ENCODE data around the gene KRTAP5-7. TPM values are rescaled to one million over a fixed set of nuclear protein-coding genes. Genes with fewer than 3 reads are reported as not detected.

KRTAP5-7 gene
- total and polyA plus RNA-seq, 5 donors from 2014 or later, result not detected

- no peak for DNase-seq
Observed at GRCh38 chr11:71490731-71491390, 36.2 kb upstream of the KRTAP5-7 start.

DNA sequence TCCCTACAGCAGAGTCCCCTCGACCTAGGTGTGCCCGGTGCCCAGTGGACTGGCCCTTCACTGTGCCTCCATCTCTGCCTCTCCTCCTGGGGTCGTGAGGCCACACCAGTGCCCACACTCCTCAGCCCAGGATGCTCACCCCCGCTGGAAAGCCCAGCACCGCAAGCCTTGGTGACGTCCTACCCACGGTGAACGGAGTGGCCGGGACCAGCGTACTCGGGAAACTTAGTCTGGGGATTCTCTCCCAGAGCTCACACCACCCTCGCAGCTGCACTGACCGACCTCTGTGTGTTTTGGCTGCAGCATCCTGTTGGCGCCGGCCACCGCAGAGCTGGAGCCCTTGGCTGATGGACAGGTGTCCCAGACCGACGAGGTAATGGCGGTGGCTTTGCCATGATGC is 35.5 kb upstream of the KRTAP5-7 start:
- peaks cover 69% of the 10 kb centered on the region for H3K36me3 ChIP-seq (ENCODE audit: control insufficient read depth, insufficient read depth, low read length)
- H3K9me3 ChIP-seq (ENCODE audit: control insufficient read depth in 2 of 2, low read length in 2 of 2), result no peaks in the 10 kb centered on the region
- no peaks in the 10 kb centered on the region for H3K27me3 ChIP-seq (ENCODE audit: control insufficient read depth, insufficient read depth, low read length)
- ATAC-seq (ENCODE audit: low read depth in 2 of 2) (no peak), DNase-seq (no peak)
- no peak overlapping the region for H3K4me3 ChIP-seq (ENCODE audit: low read depth, low read length)
- Mint-ChIP-seq H3K4me3 (no peak overlapping the region), H3K9me3 (no peaks in the 10 kb centered on the region), H3K27ac (no peak overlapping the region), H3K4me1 (peaks cover 0 to 14% (median 8%) of the 10 kb centered on the region in 4 donors), H3K36me3 (peaks cover 58% of the 10 kb centered on the region), H3K27me3 (no peaks in the 10 kb centered on the region)
- no peak overlapping the region for H3K27ac ChIP-seq (ENCODE audit: insufficient read depth, low read length, poor library complexity, severe bottlenecking)
- no peaks in the 10 kb centered on the region for H3K4me1 ChIP-seq (ENCODE audit: control insufficient read depth, insufficient read depth, low read length, poor library complexity, severe bottlenecking)

More at GRCh38 chr11:71490731-71491390, 36.2 kb upstream of the KRTAP5-7 start:
- Histone ChIP-seq H3K4me1 (ENCODE audit: control insufficient read depth, insufficient read depth, low read length, poor library complexity, severe bottlenecking) (no peaks in the 10 kb centered on the region), H3K27ac (ENCODE audit: insufficient read depth, low read length, poor library complexity, severe bottlenecking) (no peak overlapping the region), H3K27me3 (ENCODE audit: control insufficient read depth, insufficient read depth, low read length) (no peaks in the 10 kb centered on the region), H3K9me3 (ENCODE audit: control insufficient read depth in 2 of 2, low read length in 2 of 2) (no peaks in the 10 kb centered on the region), H3K4me3 (ENCODE audit: low read depth, low read length) (no peak overlapping the region), H3K36me3 (ENCODE audit: control insufficient read depth, insufficient read depth, low read length) (peaks cover 69% of the 10 kb centered on the region)
- no peak for ATAC-seq (ENCODE audit: low read depth in 2 of 2)
- no peaks in the 10 kb centered on the region for H3K27me3 Mint-ChIP-seq
- H3K4me3 Mint-ChIP-seq, result no peak overlapping the region
- H3K4me1 Mint-ChIP-seq, result peaks cover 0 to 20% (median 9%) of the 10 kb centered on the region in 4 donors
- H3K36me3 Mint-ChIP-seq, result peaks cover 60% of the 10 kb centered on the region
- peak overlapping the region in 1 of 3 donors; percentile 31 for H3K27ac Mint-ChIP-seq
- H3K9me3 Mint-ChIP-seq, result no peaks in the 10 kb centered on the region

GRCh38 chr11:71491940-71492339 is 35.1 kb upstream of the KRTAP5-7 start:
- H3K36me3 ChIP-seq (ENCODE audit: control insufficient read depth, insufficient read depth, low read length), result peaks cover 73% of the 10 kb centered on the region
- no peak overlapping the region for H3K4me3 ChIP-seq (ENCODE audit: low read depth, low read length)
- no peak overlapping the region for H3K27ac Mint-ChIP-seq
- no peaks in the 10 kb centered on the region for H3K4me1 ChIP-seq (ENCODE audit: control insufficient read depth, insufficient read depth, low read length, poor library complexity, severe bottlenecking)
- H3K4me3 Mint-ChIP-seq, result no peak overlapping the region
- peaks cover 0 to 17% (median 8%) of the 10 kb centered on the region in 4 donors for H3K4me1 Mint-ChIP-seq
- no peak for DNase-seq
- H3K9me3 ChIP-seq (ENCODE audit: control insufficient read depth in 2 of 2, low read length in 2 of 2), result no peaks in the 10 kb centered on the region
- no peaks in the 10 kb centered on the region for H3K27me3 Mint-ChIP-seq
- H3K36me3 Mint-ChIP-seq, result peaks cover 60% of the 10 kb centered on the region
- H3K27ac ChIP-seq (ENCODE audit: insufficient read depth, low read length, poor library complexity, severe bottlenecking), result no peak overlapping the region
- H3K9me3 Mint-ChIP-seq, result no peaks in the 10 kb centered on the region
- no peaks in the 10 kb centered on the region for H3K27me3 ChIP-seq (ENCODE audit: control insufficient read depth, insufficient read depth, low read length)
- no peak for ATAC-seq (ENCODE audit: low read depth in 2 of 2)

GRCh38 chr11:71495286-71496230 is 31.5 kb upstream of the KRTAP5-7 start:
- no peaks in the 10 kb centered on the region for H3K27me3 ChIP-seq (ENCODE audit: control insufficient read depth, insufficient read depth, low read length)
- Mint-ChIP-seq H3K4me1 (peaks cover 0 to 4% (median 1%) of the 10 kb centered on the region in 4 donors), H3K36me3 (peaks cover 74% of the 10 kb centered on the region), H3K9me3 (no peaks in the 10 kb centered on the region), H3K27ac (peak overlapping the region in 2 of 3 donors; percentile 39 to 55), H3K4me3 (no peak overlapping the region), H3K27me3 (no peaks in the 10 kb centered on the region)
- H3K4me3 ChIP-seq (ENCODE audit: low read depth, low read length), result no peak overlapping the region
- H3K27ac ChIP-seq (ENCODE audit: insufficient read depth, low read length, poor library complexity, severe bottlenecking), result no peak overlapping the region
- DNase-seq (no peak), ATAC-seq (ENCODE audit: low read depth in 2 of 2) (no peak)
- H3K9me3 ChIP-seq (ENCODE audit: control insufficient read depth in 2 of 2, low read length in 2 of 2), result no peaks in the 10 kb centered on the region
- H3K36me3 ChIP-seq (ENCODE audit: control insufficient read depth, insufficient read depth, low read length), result peaks cover 93% of the 10 kb centered on the region
- H3K4me1 ChIP-seq (ENCODE audit: control insufficient read depth, insufficient read depth, low read length, poor library complexity, severe bottlenecking), result no peaks in the 10 kb centered on the region

DNA sequence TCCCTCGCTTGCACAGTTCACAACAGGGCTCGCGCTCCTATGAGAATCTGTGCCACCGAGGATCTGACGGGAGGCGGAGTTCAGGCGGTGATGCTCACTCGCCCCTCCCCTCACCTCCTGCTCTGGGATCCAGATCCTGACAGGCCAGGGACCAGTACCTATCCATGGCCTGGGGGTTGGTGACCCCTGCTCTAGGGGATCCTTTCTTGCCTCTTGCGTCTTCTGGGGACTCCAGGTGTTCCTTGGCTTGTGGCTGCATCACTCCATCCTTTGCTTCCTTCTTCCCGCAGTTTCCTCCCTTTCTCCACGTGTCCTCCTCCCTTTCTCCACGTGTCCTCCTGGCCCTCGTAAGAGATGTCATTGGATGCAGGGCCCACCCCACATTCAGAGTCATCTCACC is 30.6 kb upstream of the KRTAP5-7 start:
- no peak for DNase-seq
- Histone ChIP-seq H3K9me3 (ENCODE audit: control insufficient read depth in 2 of 2, low read length in 2 of 2) (no peaks in the 10 kb centered on the region), H3K36me3 (ENCODE audit: control insufficient read depth, insufficient read depth, low read length) (peaks cover 94% of the 10 kb centered on the region), H3K4me3 (ENCODE audit: low read depth, low read length) (no peak overlapping the region), H3K27ac (ENCODE audit: insufficient read depth, low read length, poor library complexity, severe bottlenecking) (no peak overlapping the region), H3K27me3 (ENCODE audit: control insufficient read depth, insufficient read depth, low read length) (no peaks in the 10 kb centered on the region), H3K4me1 (ENCODE audit: control insufficient read depth, insufficient read depth, low read length, poor library complexity, severe bottlenecking) (no peaks in the 10 kb centered on the region)
- H3K27me3 Mint-ChIP-seq, result no peaks in the 10 kb centered on the region
- H3K4me3 Mint-ChIP-seq, result no peak overlapping the region
- peaks cover 0 to 4% (median 1%) of the 10 kb centered on the region in 4 donors for H3K4me1 Mint-ChIP-seq
- H3K27ac Mint-ChIP-seq, result no peak overlapping the region
- H3K36me3 Mint-ChIP-seq, result peaks cover 74% of the 10 kb centered on the region
- ATAC-seq (ENCODE audit: low read depth in 2 of 2), result no peak
- no peaks in the 10 kb centered on the region for H3K9me3 Mint-ChIP-seq

DNA sequence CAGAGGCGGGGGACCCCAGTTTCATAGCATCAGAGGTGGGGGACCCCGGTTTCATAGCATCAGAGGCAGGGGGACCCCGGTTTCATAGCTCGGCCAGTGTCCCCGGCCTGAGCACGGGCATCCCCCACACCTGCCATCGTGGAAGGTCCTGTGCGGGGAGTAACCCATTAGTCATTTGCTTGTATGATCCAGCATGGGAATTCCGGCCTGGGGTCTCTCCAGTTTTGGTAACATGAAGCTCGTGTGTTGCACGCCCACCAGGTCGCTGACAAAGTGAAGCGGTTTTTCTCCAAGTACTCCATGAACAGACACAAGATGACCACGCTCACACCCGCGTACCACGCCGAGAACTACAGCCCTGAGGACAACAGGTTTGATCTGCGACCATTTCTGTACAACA is 29.0 kb upstream of the KRTAP5-7 start:
- H3K27ac ChIP-seq (ENCODE audit: insufficient read depth, low read length, poor library complexity, severe bottlenecking), result no peak overlapping the region
- DNase-seq (no peak), ATAC-seq (ENCODE audit: low read depth in 2 of 2) (no peak)
- no peaks in the 10 kb centered on the region for H3K27me3 Mint-ChIP-seq
- peaks cover 59% of the 10 kb centered on the region for H3K36me3 Mint-ChIP-seq
- H3K9me3 ChIP-seq (ENCODE audit: control insufficient read depth in 2 of 2, low read length in 2 of 2), result no peaks in the 10 kb centered on the region
- no peaks in the 10 kb centered on the region for H3K4me1 ChIP-seq (ENCODE audit: control insufficient read depth, insufficient read depth, low read length, poor library complexity, severe bottlenecking)
- no peaks in the 10 kb centered on the region for H3K27me3 ChIP-seq (ENCODE audit: control insufficient read depth, insufficient read depth, low read length)
- H3K9me3 Mint-ChIP-seq, result no peaks in the 10 kb centered on the region
- no peak overlapping the region for H3K4me3 Mint-ChIP-seq
- no peak overlapping the region for H3K4me3 ChIP-seq (ENCODE audit: low read depth, low read length)
- peaks cover 82% of the 10 kb centered on the region for H3K36me3 ChIP-seq (ENCODE audit: control insufficient read depth, insufficient read depth, low read length)
- H3K4me1 Mint-ChIP-seq, result peaks cover 0 to 4% (median 1%) of the 10 kb centered on the region in 4 donors
- no peak overlapping the region for H3K27ac Mint-ChIP-seq

DNA sequence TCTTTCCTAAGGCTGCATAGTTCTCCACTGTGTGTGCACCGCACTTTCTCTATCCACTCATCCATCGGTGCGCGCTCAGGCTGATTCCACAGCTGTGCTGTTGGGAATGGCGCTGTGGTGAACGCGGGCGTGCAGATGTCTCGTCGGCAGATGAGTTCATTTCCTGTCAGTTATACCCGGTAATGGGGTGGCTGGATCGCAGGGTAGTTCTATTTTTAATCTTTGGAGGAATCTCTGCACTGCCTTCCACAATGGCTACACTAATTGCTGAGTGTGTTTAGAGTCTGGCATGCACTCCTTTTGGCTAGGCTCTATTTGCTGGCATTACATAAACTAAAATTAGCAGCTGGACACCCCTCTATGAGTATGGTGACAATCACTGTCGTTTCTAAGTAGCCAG is 27.9 kb upstream of the KRTAP5-7 start:
- Mint-ChIP-seq H3K36me3 (peaks cover 57% of the 10 kb centered on the region), H3K4me1 (peaks cover 0 to 4% (median 1%) of the 10 kb centered on the region in 4 donors), H3K27me3 (no peaks in the 10 kb centered on the region), H3K27ac (peak overlapping the region in 1 of 3 donors; percentile 8), H3K9me3 (no peaks in the 10 kb centered on the region), H3K4me3 (no peak overlapping the region)
- Histone ChIP-seq H3K36me3 (ENCODE audit: control insufficient read depth, insufficient read depth, low read length) (peaks cover 80% of the 10 kb centered on the region), H3K4me1 (ENCODE audit: control insufficient read depth, insufficient read depth, low read length, poor library complexity, severe bottlenecking) (no peaks in the 10 kb centered on the region), H3K9me3 (ENCODE audit: control insufficient read depth in 2 of 2, low read length in 2 of 2) (no peaks in the 10 kb centered on the region), H3K4me3 (ENCODE audit: low read depth, low read length) (no peak overlapping the region), H3K27me3 (ENCODE audit: control insufficient read depth, insufficient read depth, low read length) (no peaks in the 10 kb centered on the region), H3K27ac (ENCODE audit: insufficient read depth, low read length, poor library complexity, severe bottlenecking) (no peak overlapping the region)
- no peak for ATAC-seq (ENCODE audit: low read depth in 2 of 2)
- DNase-seq, result no peak

Data from CD4-positive, CD25-positive, alpha-beta regulatory T cell (primary cell).